GM19238 (cell line): ENCODE data around the gene EXOC2.
"Not testable (repeated sequence)": the region's sequence is repeated elsewhere in the genome, so short reads cannot be mapped to it uniquely, and the experiment has no call there.

ENCODE experiments used
- DNase-seq: peaks from one replicate; pipeline ENCODE4 v3.0.0; 2011; ENCODE audit warnings: low spot score; ENCODE audit not compliant: insufficient read length

EXOC2 gene

DNA sequence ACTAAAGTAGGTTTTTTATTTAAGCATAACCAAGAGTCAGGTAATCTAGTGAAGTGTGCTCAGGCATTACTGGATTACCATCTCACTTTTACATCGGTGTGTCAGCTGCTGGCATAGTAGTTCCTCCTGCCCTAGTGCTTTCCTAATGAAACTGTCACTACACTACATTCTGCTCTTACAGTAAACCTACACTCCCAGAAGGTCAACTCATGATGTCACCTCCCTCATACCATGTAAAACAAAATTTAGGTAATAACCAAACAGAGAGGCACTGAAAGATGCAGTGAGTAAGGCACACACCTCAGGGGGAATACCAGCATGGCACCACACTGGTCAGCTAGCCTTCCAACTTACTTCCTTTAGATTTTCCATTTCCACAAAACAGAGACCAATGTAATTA is 59.3 kb downstream of the EXOC2 start:
- no peak for DNase-seq

DNA sequence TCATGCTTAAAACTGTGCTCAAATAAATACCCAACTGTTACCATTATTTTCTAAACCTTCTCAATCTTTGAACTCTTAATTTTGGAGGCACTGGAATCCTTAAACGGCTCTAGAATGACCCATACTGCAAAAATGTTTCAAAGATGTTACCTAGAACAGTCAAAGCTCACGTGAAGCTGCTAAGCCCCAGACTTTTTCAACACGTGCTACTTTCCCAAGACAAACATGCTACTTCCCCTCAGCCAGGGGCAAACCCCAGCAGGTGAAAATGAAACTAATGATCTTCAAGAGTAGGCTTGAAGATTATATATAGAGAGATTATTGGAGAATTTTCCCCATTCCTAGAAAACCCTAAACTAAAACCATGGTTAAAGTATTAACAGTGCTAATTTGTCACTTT is 64.2 kb downstream of the EXOC2 start:
- DNase-seq: peak; percentile 16

GRCh38 chr6:626236-626635 is 66.7 kb downstream of the EXOC2 start:
- DNase-seq: no peak

GRCh38 chr6:624979-625378 is 68.0 kb downstream of the EXOC2 start:
- no peak for DNase-seq

- no peak for DNase-seq
Measured at GRCh38 chr6:622462-622861, 70.5 kb downstream of the EXOC2 start.

DNA sequence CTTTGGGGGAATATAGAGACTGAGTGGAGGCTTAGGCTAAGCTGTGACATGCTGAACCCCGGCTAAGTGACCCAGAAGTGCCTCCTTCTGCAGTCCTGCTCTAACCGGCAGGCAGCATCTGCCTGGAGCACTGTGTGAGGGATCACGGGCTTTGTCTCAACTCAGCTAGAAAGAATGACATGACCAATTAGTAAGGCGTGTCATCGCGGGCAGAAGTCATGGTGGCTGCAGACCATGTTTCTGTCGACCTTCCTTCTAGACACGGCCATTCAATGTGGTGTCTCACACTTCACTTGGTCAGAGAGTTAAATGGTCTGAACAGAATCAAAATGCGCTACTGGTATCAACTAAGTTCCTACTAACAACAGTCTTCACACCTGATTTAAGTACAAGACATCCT is 71.0 kb downstream of the EXOC2 start:
- DNase-seq: no peak

GRCh38 chr6:620950-621349 is 72.0 kb downstream of the EXOC2 start:
- no peak for DNase-seq

GRCh38 chr6:620166-620565 is 72.8 kb downstream of the EXOC2 start:
- DNase-seq: no peak

GRCh38 chr6:617456-618100 is 75.4 kb downstream of the EXOC2 start:
- DNase-seq: no peak

DNA sequence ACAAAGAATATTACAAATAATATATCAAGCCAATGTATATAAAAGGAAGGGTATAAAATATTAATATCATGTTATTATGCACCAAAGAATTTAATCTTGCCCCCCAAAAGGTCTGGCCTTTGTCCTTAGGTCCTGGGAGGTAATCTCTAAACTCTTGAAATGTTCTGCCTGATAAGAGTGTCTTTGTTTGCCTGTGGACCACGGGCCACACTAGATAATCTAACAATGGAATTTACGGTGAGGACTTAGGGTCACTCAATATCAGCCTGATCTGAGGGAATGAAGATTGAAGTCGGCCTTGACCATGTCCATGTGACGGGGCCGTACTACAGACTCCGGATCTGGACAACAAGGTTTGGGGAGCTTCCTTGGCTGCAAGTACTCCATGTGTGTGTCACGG is 79.0 kb downstream of the EXOC2 start:
- no peak for DNase-seq

DNA sequence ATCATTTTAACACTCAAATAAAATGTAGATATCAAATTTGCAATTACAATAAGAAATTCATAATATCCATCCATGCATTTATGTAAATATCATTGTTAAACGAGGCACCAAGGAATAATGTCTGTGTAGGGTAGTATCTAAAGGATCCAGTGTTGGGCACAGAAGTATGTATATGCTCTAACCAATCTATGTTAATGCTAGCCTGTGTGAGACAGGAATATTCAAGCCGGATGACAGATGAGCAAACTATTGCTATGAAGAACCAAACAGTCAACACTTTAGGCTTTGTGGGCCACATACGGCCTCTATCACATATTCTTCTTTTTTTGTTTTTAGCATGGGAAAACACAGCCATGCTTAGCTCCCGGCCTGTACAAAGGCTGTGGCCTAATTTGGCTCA is 81.0 kb downstream of the EXOC2 start:
- no peak for DNase-seq

DNA sequence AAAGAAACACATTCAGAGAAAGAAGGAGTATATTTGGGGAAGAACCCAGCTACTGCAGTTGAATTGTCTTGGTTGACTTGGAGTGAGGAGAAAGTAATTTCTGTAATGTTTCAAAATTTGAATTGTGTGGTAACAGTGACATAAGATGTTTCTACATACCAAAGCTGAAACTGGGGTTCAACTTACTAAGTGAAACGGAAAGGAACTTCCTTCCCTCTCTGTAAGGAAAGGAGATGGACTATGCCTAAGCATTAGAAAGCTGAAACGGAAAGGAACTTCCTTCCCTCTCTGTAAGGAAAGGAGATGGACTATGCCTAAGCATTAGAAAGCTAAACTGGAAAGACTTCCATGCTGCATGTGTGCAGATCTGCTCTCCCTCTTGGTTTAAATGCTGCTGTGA is 82.1 kb downstream of the EXOC2 start:
- DNase-seq: no peak

GRCh38 chr6:609905-610304 is 83.0 kb downstream of the EXOC2 start:
- no peak for DNase-seq

DNA sequence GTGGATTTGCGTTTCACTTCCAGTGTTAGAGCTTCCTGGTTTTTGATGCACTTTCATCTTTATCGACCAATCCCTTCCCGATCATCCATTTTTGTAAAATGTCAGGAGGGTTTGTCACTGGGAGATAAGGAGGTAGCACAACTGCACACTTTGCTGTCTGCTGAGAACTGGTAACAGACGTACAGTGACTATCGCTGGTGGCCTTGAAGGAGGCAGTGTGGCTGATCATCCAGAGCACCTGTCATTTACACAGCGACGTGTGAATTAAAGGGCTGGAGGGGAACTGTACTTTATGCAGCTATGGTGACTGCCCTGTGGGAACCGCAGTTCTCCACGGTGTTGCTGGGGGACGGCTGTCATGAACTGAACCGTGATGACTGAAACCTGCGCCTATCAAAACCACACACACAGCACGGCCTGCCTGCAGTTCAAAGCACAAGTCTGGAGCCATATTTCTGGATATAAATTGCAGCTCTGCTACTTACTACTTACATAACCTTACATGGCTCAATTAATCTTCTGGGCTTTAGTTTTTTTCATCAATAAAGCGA is 86.0 kb downstream of the EXOC2 start:
- no peak for DNase-seq

DNA sequence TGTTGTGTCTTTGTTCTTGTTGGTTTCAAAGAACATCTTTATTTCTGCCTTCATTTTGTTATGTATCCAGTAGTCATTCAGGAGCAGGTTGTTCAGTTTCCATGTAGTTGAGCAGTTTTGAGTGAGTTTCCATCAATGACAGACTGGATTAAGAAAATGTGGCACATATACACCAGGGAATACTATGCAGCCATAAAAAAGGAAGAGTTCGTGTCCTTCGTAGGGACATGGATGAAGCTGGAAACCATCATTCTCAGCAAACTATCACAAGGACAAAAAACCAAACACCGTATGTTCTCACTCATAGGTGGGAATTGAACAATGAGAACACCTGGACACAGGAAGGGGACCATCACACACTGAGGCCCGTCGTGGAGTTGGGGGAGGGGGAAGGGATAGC is 87.0 kb downstream of the EXOC2 start:
- DNase-seq: not testable (repeated sequence)

- DNase-seq: no peak
Measured at GRCh38 chr6:604579-604978, 88.4 kb downstream of the EXOC2 start.

DNA sequence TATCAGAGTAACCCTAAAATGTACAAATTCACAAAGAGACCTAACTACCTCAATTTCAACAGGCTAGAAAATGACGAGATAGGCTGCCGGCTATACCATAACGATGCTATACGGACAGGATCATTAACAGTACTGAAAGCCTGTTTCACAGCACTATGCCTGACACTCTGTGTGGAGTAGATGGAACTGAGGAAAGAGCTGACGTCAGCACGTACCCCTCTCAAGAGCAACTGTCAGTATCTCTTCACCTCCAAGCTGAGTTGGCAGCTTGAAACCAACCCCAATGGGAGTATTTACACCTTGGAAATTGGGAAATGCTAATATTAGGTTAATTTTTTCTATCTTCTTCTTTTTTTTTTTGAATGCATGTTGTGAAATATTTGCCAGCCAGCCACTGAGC is 89.7 kb downstream of the EXOC2 start:
- no peak for DNase-seq

DNA sequence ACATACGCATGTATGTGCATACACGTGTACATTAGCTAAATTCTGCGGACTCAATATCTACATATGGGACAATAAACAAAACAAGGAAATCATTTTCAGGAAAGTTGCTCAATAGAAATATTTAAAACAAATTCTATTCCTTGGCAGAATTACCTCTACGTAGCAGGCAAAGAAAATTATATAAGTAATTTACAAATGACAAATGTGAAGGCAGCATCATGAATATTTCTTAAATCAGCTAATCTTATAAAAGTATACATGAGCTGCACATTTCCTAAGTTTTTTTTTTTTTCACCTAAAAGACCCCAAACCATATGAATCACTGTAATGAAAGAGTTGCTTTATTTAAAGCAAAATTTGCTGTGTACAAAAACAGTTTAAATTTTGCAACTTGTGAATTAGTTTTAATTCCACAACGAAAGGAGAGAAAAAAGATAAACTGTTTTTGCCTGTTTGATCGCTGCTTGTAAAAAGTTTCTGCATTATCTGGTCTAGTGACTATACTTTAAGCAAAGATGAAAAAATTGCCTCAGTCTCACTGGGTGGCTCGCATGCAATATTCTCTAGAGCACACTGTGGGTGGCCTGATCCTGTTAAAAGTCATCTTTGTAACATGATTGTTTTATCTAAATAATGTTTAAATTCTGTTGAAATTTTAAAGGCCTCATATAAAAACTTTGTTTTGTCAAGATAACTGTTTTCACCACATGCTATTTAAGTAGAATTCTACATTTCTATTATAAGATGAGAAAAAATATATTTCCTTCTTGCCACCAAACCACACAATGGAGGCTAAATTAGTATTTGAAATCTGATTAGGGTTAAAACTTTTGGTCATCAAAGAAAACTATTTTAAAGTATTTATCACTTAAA is 93.1 kb downstream of the EXOC2 start:
- DNase-seq: no peak

- DNase-seq: no peak
Measured at GRCh38 chr6:593907-594212, 99.1 kb downstream of the EXOC2 start.

GRCh38 chr6:593139-593906 is 99.6 kb downstream of the EXOC2 start:
- peak; percentile 26 for DNase-seq

DNA sequence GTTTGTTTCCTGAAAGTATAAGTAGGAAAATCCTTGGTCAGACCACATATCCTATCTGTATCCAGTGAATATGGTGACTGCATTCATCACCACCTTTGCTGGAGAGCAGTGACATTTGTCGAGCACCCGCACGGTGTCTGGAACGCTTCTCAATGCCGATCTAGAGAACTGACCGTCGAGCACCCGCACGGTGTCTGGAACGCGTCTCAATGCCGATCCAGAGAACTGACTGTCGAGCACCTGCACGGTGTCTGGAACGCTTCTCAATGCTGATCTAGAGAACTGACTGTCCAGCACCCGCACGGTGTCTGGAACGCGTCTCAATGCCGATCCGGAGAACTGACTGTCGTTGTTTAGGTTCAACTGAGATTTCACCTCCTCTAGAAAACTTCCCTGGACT is 103.8 kb downstream of the EXOC2 start:
- no peak for DNase-seq

DNA sequence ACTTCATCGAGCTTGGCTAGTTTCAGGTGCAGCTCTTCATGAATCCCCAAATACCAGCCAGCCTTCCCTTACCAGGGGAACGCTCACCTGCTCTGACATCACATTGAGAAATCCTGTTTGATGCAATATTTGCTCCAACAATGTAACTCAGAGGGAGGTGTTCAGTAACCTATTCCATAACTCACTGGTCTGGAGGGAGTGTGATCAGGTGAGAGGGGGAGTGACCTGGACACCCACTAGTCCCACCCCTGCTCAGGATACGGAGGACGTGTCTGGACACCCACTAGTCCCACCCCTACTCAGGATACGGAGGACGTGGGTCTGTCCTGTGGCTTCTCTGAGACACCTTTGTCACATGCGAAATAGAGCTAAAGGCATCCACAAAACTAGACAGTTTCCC is 106.4 kb downstream of the EXOC2 start:
- DNase-seq: no peak
